ENCODE data around the gene ATP11C. TPM values are rescaled to one million over a fixed set of nuclear protein-coding genes. Genes with fewer than 3 reads are reported as not detected.
A peak's percentile ranks its signal among the peaks of the same experiment; 100 is the strongest.

Gene ATP11C
- total RNA-seq, 2 experiments from 2014 or later = 15.2 to 18.2 TPM

- Histone ChIP-seq H3K27ac (ENCODE audit: low read depth in 1 of 2, low read length in 2 of 2) (no peak overlapping the region), H3K4me3 (ENCODE audit: low read length) (no peak overlapping the region), H3K36me3 (ENCODE audit: insufficient read depth, low read length) (no peaks in the 10 kb centered on the region), H3K9me3 (ENCODE audit: control insufficient read depth in 1 of 2, insufficient read depth in 1 of 2, low read length in 2 of 2) (no peaks in the 10 kb centered on the region), H3K4me1 (ENCODE audit: insufficient read depth, low read length) (no peaks in the 10 kb centered on the region), H3K27me3 (ENCODE audit: control insufficient read depth in 1 of 2, insufficient read depth in 2 of 2, low read length in 2 of 2) (no peaks in the 10 kb centered on the region)
- Mint-ChIP-seq H3K27ac (no peak overlapping the region), H3K4me1 (ENCODE audit: low read depth) (peaks cover 38% of the 10 kb centered on the region), H3K4me3 (no peak overlapping the region), H3K27me3 (no peaks in the 10 kb centered on the region), H3K9me3 (no peaks in the 10 kb centered on the region), H3K36me3 (ENCODE audit: low read depth) (peaks cover 4% of the 10 kb centered on the region)
- POLR2A ChIA-PET = no interaction called here
- no peak for DNase-seq
- no peak for TF ChIP-seq CTCF (IDR thresholded peaks at IDR 0.05)
- CTCF ChIA-PET = no interaction called here
- intact Hi-C loops (cut with DNase I, micrococcal nuclease) = no loop called here
- no peak for ATAC-seq (ENCODE audit: poor library complexity)
Observed at GRCh38 chrX:139832718-139833309, 100.0 kb downstream of the ATP11C start.

- Mint-ChIP-seq H3K4me3 (no peak overlapping the region), H3K36me3 (ENCODE audit: low read depth) (peaks cover 7% of the 10 kb centered on the region), H3K4me1 (ENCODE audit: low read depth) (peaks cover 33% of the 10 kb centered on the region), H3K9me3 (no peaks in the 10 kb centered on the region), H3K27ac (peak overlapping the region; percentile 15), H3K27me3 (no peaks in the 10 kb centered on the region)
- no peak overlapping the region for H3K27ac ChIP-seq (ENCODE audit: low read depth in 1 of 2, low read length in 2 of 2)
- no peak for DNase-seq
- ATAC-seq (ENCODE audit: poor library complexity) = no peak
- no peaks in the 10 kb centered on the region for H3K4me1 ChIP-seq (ENCODE audit: insufficient read depth, low read length)
- TF ChIP-seq CTCF (IDR thresholded peaks at IDR 0.05) = no peak
- ChIA-PET POLR2A (no interaction called here), CTCF (no interaction called here)
- no peaks in the 10 kb centered on the region for H3K9me3 ChIP-seq (ENCODE audit: control insufficient read depth in 1 of 2, insufficient read depth in 1 of 2, low read length in 2 of 2)
- H3K4me3 ChIP-seq (ENCODE audit: low read length) = no peak overlapping the region
- H3K36me3 ChIP-seq (ENCODE audit: insufficient read depth, low read length) = no peaks in the 10 kb centered on the region
- H3K27me3 ChIP-seq (ENCODE audit: control insufficient read depth in 1 of 2, insufficient read depth in 2 of 2, low read length in 2 of 2) = no peaks in the 10 kb centered on the region
- intact Hi-C loops (cut with DNase I, micrococcal nuclease) = no loop called here
Observed at GRCh38 chrX:139831675-139832456, 101.0 kb downstream of the ATP11C start.

GRCh38 chrX:139831017-139831416 lies 101.8 kb downstream of the ATP11C start:
- CTCF ChIA-PET = no interaction called here
- H3K4me3 Mint-ChIP-seq = no peak overlapping the region
- Histone ChIP-seq H3K27ac (ENCODE audit: low read depth in 1 of 2, low read length in 2 of 2) (no peak overlapping the region), H3K4me1 (ENCODE audit: insufficient read depth, low read length) (no peaks in the 10 kb centered on the region), H3K36me3 (ENCODE audit: insufficient read depth, low read length) (peaks cover 3% of the 10 kb centered on the region), H3K4me3 (ENCODE audit: low read length) (no peak overlapping the region), H3K9me3 (ENCODE audit: control insufficient read depth in 1 of 2, insufficient read depth in 1 of 2, low read length in 2 of 2) (no peaks in the 10 kb centered on the region), H3K27me3 (ENCODE audit: control insufficient read depth in 1 of 2, insufficient read depth in 2 of 2, low read length in 2 of 2) (no peaks in the 10 kb centered on the region)
- peaks cover 33% of the 10 kb centered on the region for H3K4me1 Mint-ChIP-seq (ENCODE audit: low read depth)
- no peak overlapping the region for H3K27ac Mint-ChIP-seq
- TF ChIP-seq CTCF (IDR thresholded peaks at IDR 0.05) = no peak
- ATAC-seq (ENCODE audit: poor library complexity) (no peak), DNase-seq (no peak)
- peaks cover 15% of the 10 kb centered on the region for H3K36me3 Mint-ChIP-seq (ENCODE audit: low read depth)
- POLR2A ChIA-PET = no interaction called here
- intact Hi-C loops (cut with DNase I, micrococcal nuclease) = no loop called here
- no peaks in the 10 kb centered on the region for H3K9me3 Mint-ChIP-seq
- no peaks in the 10 kb centered on the region for H3K27me3 Mint-ChIP-seq
